Effector memory CD4-positive, alpha-beta T cell (primary cell): Measurements from ENCODE around the gene GSAP.

Experiments used
- DNase-seq, 3 donors: peaks; one replicate each; pipeline ENCODE4 v3.0.0-alpha.2; 2020
- H3K27ac ChIP-seq: 2 replicates; pipeline ENCODE4 v1.7.0; 2013; ENCODE audit warnings: mild to moderate bottlenecking, low read length, moderate library complexity; ENCODE audit not compliant: insufficient read depth, poor library complexity, severe bottlenecking
- H3K27me3 ChIP-seq: replicated peaks from 2 replicates; pipeline ENCODE4 v1.7.0; 2013; ENCODE audit warnings: mild to moderate bottlenecking, low read length; ENCODE audit not compliant: insufficient read depth, control insufficient read depth, poor library complexity, severe bottlenecking
- H3K36me3 ChIP-seq: 2 replicates; pipeline ENCODE4 v1.7.0; 2013; ENCODE audit warnings: mild to moderate bottlenecking, low read length, moderate library complexity; ENCODE audit not compliant: control insufficient read depth, insufficient read depth
- H3K4me1 ChIP-seq: 2 replicates; pipeline ENCODE4 v1.7.0; 2013; ENCODE audit warnings: low read length, mild to moderate bottlenecking; ENCODE audit not compliant: control insufficient read depth, insufficient read depth, poor library complexity, severe bottlenecking
- H3K4me3 ChIP-seq: 2 replicates; pipeline ENCODE4 v1.7.0; 2013; ENCODE audit warnings: low read length, low read depth, mild to moderate bottlenecking; ENCODE audit not compliant: insufficient read depth, poor library complexity, severe bottlenecking
- H3K9me3 ChIP-seq: 2 replicates; pipeline ENCODE4 v1.7.0; 2013; ENCODE audit warnings: mild to moderate bottlenecking, low read length, moderate library complexity; ENCODE audit not compliant: control insufficient read depth

GSAP gene

GRCh38 chr7:77426052-77426404 is 9.9 kb upstream of the GSAP start:
- no peaks in the 10 kb centered on the region for H3K27me3 ChIP-seq
- no peak overlapping the region for H3K27ac ChIP-seq
- no peaks in the 10 kb centered on the region for H3K36me3 ChIP-seq
- peaks cover 12% of the 10 kb centered on the region for H3K4me1 ChIP-seq
- no peak overlapping the region for H3K4me3 ChIP-seq
- no peaks in the 10 kb centered on the region for H3K9me3 ChIP-seq
- DNase-seq = no peak

- no peak overlapping the region for H3K4me3 ChIP-seq
- no peaks in the 10 kb centered on the region for H3K9me3 ChIP-seq
- no peak overlapping the region for H3K27ac ChIP-seq
- no peaks in the 10 kb centered on the region for H3K27me3 ChIP-seq
- H3K36me3 ChIP-seq = no peaks in the 10 kb centered on the region
- H3K4me1 ChIP-seq = peaks cover 12% of the 10 kb centered on the region
- DNase-seq = no peak
Observed at GRCh38 chr7:77425101-77426051, 9.2 kb upstream of the GSAP start.

GRCh38 chr7:77422500-77422899 is 6.4 kb upstream of the GSAP start:
- Histone ChIP-seq H3K9me3 (no peaks in the 10 kb centered on the region), H3K27me3 (no peaks in the 10 kb centered on the region), H3K27ac (no peak overlapping the region), H3K36me3 (no peaks in the 10 kb centered on the region), H3K4me1 (peaks cover under 1% of the 10 kb centered on the region), H3K4me3 (no peak overlapping the region)
- DNase-seq = no peak

GRCh38 chr7:77420986-77421672 is 5.0 kb upstream of the GSAP start:
- H3K4me1 ChIP-seq = peaks cover 5% of the 10 kb centered on the region
- no peak overlapping the region for H3K4me3 ChIP-seq
- no peaks in the 10 kb centered on the region for H3K27me3 ChIP-seq
- no peak overlapping the region for H3K27ac ChIP-seq
- H3K36me3 ChIP-seq = no peaks in the 10 kb centered on the region
- no peak for DNase-seq
- no peaks in the 10 kb centered on the region for H3K9me3 ChIP-seq

- Histone ChIP-seq H3K4me1 (peaks cover 5% of the 10 kb centered on the region), H3K4me3 (no peak overlapping the region), H3K36me3 (no peaks in the 10 kb centered on the region), H3K9me3 (no peaks in the 10 kb centered on the region), H3K27ac (no peak overlapping the region), H3K27me3 (no peaks in the 10 kb centered on the region)
- DNase-seq = no peak
Observed at GRCh38 chr7:77420438-77420837, 4.3 kb upstream of the GSAP start.

- H3K4me3 ChIP-seq = no peak overlapping the region
- H3K27me3 ChIP-seq = no peaks in the 10 kb centered on the region
- no peak for DNase-seq
- H3K4me1 ChIP-seq = peaks cover 5% of the 10 kb centered on the region
- no peaks in the 10 kb centered on the region for H3K9me3 ChIP-seq
- H3K27ac ChIP-seq = no peak overlapping the region
- H3K36me3 ChIP-seq = no peaks in the 10 kb centered on the region
Observed at GRCh38 chr7:77419102-77419501, 3.0 kb upstream of the GSAP start.

- Histone ChIP-seq H3K36me3 (no peaks in the 10 kb centered on the region), H3K4me1 (peaks cover 5% of the 10 kb centered on the region), H3K9me3 (no peaks in the 10 kb centered on the region), H3K27ac (no peak overlapping the region), H3K27me3 (no peaks in the 10 kb centered on the region), H3K4me3 (no peak overlapping the region)
- DNase-seq = no peak
Observed at GRCh38 chr7:77417801-77418200, 1.7 kb upstream of the GSAP start.

GRCh38 chr7:77416621-77417371 is 647 bp upstream of the GSAP start:
- peaks cover 5% of the 10 kb centered on the region for H3K4me1 ChIP-seq
- no peaks in the 10 kb centered on the region for H3K36me3 ChIP-seq
- H3K9me3 ChIP-seq = no peaks in the 10 kb centered on the region
- no peaks in the 10 kb centered on the region for H3K27me3 ChIP-seq
- DNase-seq = no peak
- peak overlapping the region; percentile 88 for H3K4me3 ChIP-seq
- H3K27ac ChIP-seq = peak overlapping the region; percentile 48

GRCh38 chr7:77415476-77415822 is 700 bp downstream of the GSAP start:
- no peak for DNase-seq
- peaks cover 5% of the 10 kb centered on the region for H3K4me1 ChIP-seq
- H3K9me3 ChIP-seq = no peaks in the 10 kb centered on the region
- no peaks in the 10 kb centered on the region for H3K36me3 ChIP-seq
- H3K27ac ChIP-seq = peak overlapping the region; percentile 48
- H3K4me3 ChIP-seq = peak overlapping the region; percentile 88
- H3K27me3 ChIP-seq = no peaks in the 10 kb centered on the region
